ENCODE data around the gene ITGA8. TPM values are rescaled to one million over a fixed set of nuclear protein-coding genes. Genes with fewer than 3 reads are reported as not detected.

Gene ITGA8
- total and polyA plus RNA-seq, 7 donors = 0.46 to 5.7 (median 0.81) TPM

DNA sequence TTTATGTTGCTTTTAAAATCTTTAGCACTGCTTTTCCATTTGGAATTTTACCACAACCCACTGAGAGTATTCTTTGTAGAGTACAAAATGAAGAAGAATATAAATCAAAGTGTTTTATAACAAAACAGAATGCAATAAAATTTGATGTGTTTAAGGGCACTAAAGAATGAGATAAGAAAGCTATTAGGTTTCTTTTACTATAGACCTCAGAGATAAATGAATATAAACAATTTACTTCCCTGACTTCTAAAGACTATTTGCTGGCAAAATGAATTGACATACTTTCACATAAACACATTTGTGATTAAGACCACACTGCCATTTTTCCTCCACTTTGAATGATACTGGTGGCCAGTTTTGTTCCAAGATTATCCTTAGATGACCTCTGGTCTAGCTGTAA is 124.5 kb downstream of the ITGA8 start:
- Histone ChIP-seq H3K4me3 (no peak overlapping the region), H3K4me1 (no peaks in the 10 kb centered on the region), H3K9me3 (no peaks in the 10 kb centered on the region), H3K36me3 (no peaks in the 10 kb centered on the region), H3K27ac (no peak overlapping the region), H3K27me3 (no peaks in the 10 kb centered on the region)
- TF ChIP-seq EP300 (IDR thresholded peaks at IDR 0.05) (no peak), CTCF (IDR thresholded peaks at IDR 0.05) (no peak), POLR2AphosphoS5 (IDR thresholded peaks at IDR 0.05) (no peak), POLR2A (IDR thresholded peaks at IDR 0.05) (no peak)
- DNase-seq = no peak
- intact Hi-C loops (cut with DNase I) = no loop called here

DNA sequence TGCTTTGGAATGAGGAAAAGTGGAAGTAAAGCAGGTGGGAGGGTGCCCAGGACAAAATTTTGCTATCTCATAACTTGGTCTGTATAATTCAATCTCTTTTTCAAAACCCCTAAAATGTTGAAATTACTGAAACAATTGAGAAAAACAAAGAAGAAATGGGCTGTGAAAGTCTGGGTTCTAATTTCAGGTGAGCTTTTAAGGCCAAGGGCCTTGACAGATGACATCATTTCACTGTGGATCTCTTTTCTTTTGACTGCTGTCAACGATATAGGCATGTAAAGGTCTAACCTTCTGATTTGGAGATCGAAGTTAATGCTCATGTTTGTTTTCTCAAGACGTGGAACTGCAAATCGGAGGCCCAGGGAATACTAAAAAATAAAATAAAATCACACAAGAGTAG is 127.8 kb downstream of the ITGA8 start:
- no peaks in the 10 kb centered on the region for H3K9me3 ChIP-seq
- no peak overlapping the region for H3K4me3 ChIP-seq
- no peak overlapping the region for H3K27ac ChIP-seq
- TF ChIP-seq CTCF (IDR thresholded peaks at IDR 0.05) = no peak
- TF ChIP-seq EP300 (IDR thresholded peaks at IDR 0.05) = no peak
- no peak for TF ChIP-seq POLR2A (IDR thresholded peaks at IDR 0.05)
- TF ChIP-seq POLR2AphosphoS5 (IDR thresholded peaks at IDR 0.05) = no peak
- H3K36me3 ChIP-seq = no peaks in the 10 kb centered on the region
- no peaks in the 10 kb centered on the region for H3K27me3 ChIP-seq
- intact Hi-C loops (cut with DNase I) = no loop called here
- no peak for DNase-seq
- no peaks in the 10 kb centered on the region for H3K4me1 ChIP-seq
- WGBS, 2 donors = 58 to 91% methylated on average over 4 of the region's 4 CpGs

DNA sequence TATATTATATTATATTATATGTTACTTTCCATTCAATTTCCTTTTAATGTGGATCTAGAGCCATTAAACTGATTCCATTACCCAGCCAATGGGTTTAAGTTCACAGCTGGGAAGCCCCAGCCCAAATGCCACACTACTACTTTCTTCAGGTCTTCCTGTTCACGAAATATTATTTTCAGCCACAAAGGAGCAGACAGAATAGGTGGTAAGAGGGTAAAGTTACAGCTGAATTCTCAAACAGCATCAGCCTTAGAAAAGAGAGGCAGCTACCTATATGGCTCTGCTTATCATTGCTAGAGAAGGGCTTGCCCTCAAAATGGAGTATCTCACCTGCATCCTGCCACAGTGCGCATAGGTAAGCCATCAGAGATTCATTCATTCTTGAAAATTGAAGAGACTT is 128.3 kb downstream of the ITGA8 start:
- H3K27me3 ChIP-seq = no peaks in the 10 kb centered on the region
- no peaks in the 10 kb centered on the region for H3K9me3 ChIP-seq
- no peaks in the 10 kb centered on the region for H3K4me1 ChIP-seq
- no peak overlapping the region for H3K4me3 ChIP-seq
- H3K27ac ChIP-seq = no peak overlapping the region
- TF ChIP-seq POLR2A (IDR thresholded peaks at IDR 0.05) (no peak), CTCF (IDR thresholded peaks at IDR 0.05) (no peak), POLR2AphosphoS5 (IDR thresholded peaks at IDR 0.05) (no peak), EP300 (IDR thresholded peaks at IDR 0.05) (no peak)
- intact Hi-C loops (cut with DNase I) = no loop called here
- H3K36me3 ChIP-seq = no peaks in the 10 kb centered on the region
- DNase-seq = no peak
- WGBS, 2 donors = 90 to 91% methylated on average over 2 of the region's 2 CpGs

DNA sequence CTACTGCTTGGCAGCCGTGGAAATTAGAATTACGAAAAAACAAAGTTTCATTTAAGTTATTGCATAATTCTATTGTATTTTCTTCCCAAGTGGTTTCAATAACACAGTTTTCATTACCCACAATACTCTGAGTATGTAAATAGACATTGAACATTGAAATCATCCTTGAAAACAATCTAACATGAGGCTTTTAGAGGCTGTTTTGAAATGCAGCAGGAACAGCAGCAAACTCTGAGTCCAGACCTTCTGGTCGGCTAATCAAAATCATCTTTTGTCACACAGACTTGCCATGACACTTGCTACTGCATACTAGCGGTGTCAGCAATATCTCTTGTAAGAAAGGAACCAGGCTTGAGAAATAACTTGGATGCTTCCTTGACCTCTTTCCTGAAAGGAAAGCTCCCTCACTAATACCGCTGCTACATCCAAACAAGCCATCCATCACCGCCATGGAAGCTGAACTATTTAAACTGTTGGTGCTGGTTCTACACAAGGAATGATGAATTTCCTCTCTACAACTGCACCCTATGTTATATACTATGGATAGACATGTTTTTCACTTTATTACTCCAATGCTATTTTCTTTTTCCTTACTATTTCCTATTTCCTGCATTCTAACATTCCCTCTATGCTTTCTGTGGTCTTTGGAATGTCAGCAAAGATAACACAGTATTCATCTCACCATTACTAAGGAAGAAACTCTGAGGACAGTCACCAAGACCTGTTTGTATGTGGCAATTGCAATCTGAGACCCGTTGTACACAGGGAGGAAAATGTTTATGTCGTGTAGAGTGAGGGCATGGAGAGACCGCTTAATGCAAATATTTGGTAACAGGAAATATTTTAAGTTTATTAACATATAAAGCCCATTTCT is 130.8 kb downstream of the ITGA8 start:
- Histone ChIP-seq H3K9me3 (no peaks in the 10 kb centered on the region), H3K27ac (no peak overlapping the region), H3K4me3 (no peak overlapping the region), H3K27me3 (no peaks in the 10 kb centered on the region), H3K4me1 (no peaks in the 10 kb centered on the region), H3K36me3 (no peaks in the 10 kb centered on the region)
- 63 to 64% methylated on average over 9 of the region's 9 CpGs for WGBS, 2 donors
- TF ChIP-seq EP300 (IDR thresholded peaks at IDR 0.05) (no peak), POLR2A (IDR thresholded peaks at IDR 0.05) (no peak), POLR2AphosphoS5 (IDR thresholded peaks at IDR 0.05) (no peak)
- intact Hi-C loops (cut with DNase I) = no loop called here
- no peak for DNase-seq

GRCh38 chr10:15588151-15588550 is 131.6 kb downstream of the ITGA8 start:
- intact Hi-C loops (cut with DNase I) = no loop called here
- no peak for DNase-seq
- H3K36me3 ChIP-seq = no peaks in the 10 kb centered on the region
- H3K27ac ChIP-seq = no peak overlapping the region
- H3K4me1 ChIP-seq = no peaks in the 10 kb centered on the region
- no peak overlapping the region for H3K4me3 ChIP-seq
- whole genome bisulfite sequencing, 2 donors = 69 to 80% methylated on average over 5 of the region's 5 CpGs
- no peaks in the 10 kb centered on the region for H3K27me3 ChIP-seq
- TF ChIP-seq POLR2AphosphoS5 (IDR thresholded peaks at IDR 0.05) = no peak
- no peak for TF ChIP-seq CTCF (IDR thresholded peaks at IDR 0.05)
- no peak for TF ChIP-seq POLR2A (IDR thresholded peaks at IDR 0.05)
- no peak for TF ChIP-seq EP300 (IDR thresholded peaks at IDR 0.05)
- no peaks in the 10 kb centered on the region for H3K9me3 ChIP-seq
